Fibroblast of lung (primary cell): ENCODE measurements around the gene C1orf74.

Source experiments
- EZH2 ChIP-seq: IDR thresholded peaks from 2 replicates; pipeline ENCODE4 v1.5.1; 2012; ENCODE audit warnings: low read length, control low read depth, mild to moderate bottlenecking; ENCODE audit errors: missing control alignments
- TF ChIP-seq, protein P1 (sequence below), 2 donors: IDR thresholded peaks in 1 of 2; conservative IDR thresholded peaks in 1 of 2; 1 replicate in 1 of 2; 2 replicates in 1 of 2; pipeline ENCODE4 v1.5.1; 2011 to 2012; ENCODE audit warnings: low read length in 2 of 2, control low read depth in 1 of 2, inconsistent platforms in 1 of 2, low read depth in 1 of 2, mild to moderate bottlenecking in 1 of 2

DNA sequence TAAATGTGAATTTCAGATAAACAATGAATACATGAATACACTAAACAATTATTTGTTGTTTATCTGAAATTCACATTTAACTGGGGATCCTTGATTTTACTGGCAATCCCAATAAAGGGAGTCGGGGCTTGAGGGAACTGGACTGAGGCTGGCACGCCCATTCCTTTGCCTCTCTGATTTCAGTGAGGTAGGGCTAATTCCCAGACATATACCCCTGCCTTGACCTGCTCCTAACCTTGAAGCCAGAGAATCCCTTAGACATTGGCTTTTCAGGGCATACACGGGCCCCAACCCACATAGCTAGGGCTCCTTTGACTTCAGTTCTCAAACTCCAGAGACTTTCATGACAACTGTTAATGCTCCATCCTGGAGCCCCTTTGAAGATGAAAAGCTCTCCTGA, 32.6 kb upstream of the C1orf74 start:
- TF ChIP-seq EZH2 = no peak
- TF ChIP-seq, protein P1, sequence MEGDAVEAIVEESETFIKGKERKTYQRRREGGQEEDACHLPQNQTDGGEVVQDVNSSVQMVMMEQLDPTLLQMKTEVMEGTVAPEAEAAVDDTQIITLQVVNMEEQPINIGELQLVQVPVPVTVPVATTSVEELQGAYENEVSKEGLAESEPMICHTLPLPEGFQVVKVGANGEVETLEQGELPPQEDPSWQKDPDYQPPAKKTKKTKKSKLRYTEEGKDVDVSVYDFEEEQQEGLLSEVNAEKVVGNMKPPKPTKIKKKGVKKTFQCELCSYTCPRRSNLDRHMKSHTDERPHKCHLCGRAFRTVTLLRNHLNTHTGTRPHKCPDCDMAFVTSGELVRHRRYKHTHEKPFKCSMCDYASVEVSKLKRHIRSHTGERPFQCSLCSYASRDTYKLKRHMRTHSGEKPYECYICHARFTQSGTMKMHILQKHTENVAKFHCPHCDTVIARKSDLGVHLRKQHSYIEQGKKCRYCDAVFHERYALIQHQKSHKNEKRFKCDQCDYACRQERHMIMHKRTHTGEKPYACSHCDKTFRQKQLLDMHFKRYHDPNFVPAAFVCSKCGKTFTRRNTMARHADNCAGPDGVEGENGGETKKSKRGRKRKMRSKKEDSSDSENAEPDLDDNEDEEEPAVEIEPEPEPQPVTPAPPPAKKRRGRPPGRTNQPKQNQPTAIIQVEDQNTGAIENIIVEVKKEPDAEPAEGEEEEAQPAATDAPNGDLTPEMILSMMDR (conservative IDR thresholded peaks at IDR 0.05 in 1 of 2, IDR thresholded peaks at IDR 0.05 in 1 of 2; ENCODE audit: low read depth in 1 of 2, low read length in 2 of 2) = no peak
